OCI-LY7 (cell line): ENCODE results near the gene HDHD2.

Experiments
- CTCF ChIP-seq: fragments of 200-600 bp; sonication (generic); conservative IDR thresholded peaks from 2 replicates; pipeline ENCODE4 v1.5.1; 2014; ENCODE audit warnings: mild to moderate bottlenecking, antibody characterized with exemption, low read length, moderate library complexity, mixed read lengths
- EZH2phosphoT487 ChIP-seq: fragments of 200-600 bp; sonication (generic); IDR thresholded peaks from 2 replicates; pipeline ENCODE4 v1.6.1; 2018; ENCODE audit warnings: low read depth, borderline replicate concordance, mild to moderate bottlenecking, mixed run types, antibody characterized with exemption, low read length, moderate library complexity, mixed read lengths

- no peak for TF ChIP-seq CTCF
- TF ChIP-seq EZH2phosphoT487: no peak
Observed at GRCh38 chr18:47115205-47115604, 35.1 kb downstream of the HDHD2 start.
